ENCODE data around the gene C16orf54.
A peak's percentile ranks its signal among the peaks of the same experiment; 100 is the strongest.
"Not testable (repeated sequence)": the region's sequence is repeated elsewhere in the genome, so short reads cannot be mapped to it uniquely, and the experiment has no call there.

The C16orf54 gene

DNA sequence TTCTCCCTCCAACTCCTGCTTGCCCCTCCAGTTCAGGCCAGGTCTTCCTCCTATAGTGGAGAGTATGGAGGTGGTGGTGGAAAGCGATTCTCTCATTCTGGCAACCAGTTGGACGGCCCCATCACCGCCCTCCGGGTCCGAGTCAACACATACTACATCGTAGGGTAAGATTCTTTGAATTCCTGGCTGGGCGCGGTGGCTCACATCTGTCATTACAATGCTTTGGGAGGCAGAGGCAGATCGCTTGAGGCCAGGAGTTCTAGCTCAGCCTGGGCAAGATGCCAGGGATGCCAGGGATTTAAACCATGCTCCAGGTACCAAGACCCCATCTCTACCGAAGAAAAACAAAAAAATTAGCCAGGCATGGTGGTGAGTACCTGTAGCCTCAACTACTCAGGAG is 33.7 kb upstream of the C16orf54 start:
- DNase-seq (no peak), ATAC-seq (replicated peaks) (no peak)
- Mint-ChIP-seq H3K9me3 (no peaks in the 10 kb centered on the region), H3K4me3 (no peak overlapping the region), H3K27me3 (no peaks in the 10 kb centered on the region), H3K36me3 (ENCODE audit: insufficient read depth) (no peaks in the 10 kb centered on the region), H3K4me1 (ENCODE audit: low read depth in 2 of 2) (peaks cover 0 to 8% of the 10 kb centered on the region in 2 donors), H3K27ac (no peak overlapping the region)

DNA sequence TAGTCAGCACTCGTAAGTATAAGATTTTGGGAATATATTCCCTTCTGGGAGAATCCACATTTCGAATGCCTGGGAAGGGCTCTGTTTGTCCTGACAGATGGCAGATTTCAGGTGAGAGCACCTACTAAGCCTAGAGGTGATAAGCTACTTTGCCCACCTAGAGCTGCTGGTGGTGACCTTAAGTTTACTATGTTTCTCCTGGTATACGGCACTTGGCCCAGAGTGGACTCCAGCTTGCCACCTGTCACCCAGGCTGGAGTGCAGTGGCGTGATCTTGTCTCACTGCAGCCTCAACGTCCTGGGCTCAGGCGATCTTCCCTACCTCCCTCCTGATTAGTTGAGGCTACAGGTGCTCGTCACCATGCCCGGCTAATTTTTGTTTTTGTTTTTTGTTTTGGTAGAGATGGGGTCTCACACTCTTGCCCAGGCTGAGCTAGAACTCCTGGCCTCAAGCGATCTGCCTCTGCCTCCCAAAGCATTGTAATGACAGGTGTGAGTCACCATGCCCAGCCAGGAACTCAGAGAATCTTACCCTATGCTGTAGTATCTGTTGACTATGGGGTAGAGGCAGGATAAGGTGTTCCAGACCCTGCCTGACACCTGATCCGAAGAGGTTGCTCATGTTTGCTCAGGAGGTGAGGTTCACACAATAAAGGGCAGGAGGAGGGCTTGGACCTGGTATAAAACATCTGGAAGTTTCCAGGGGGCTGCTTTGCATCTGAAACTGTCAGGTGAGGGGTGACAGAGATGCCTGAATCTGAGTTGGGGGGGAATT is 32.0 kb upstream of the C16orf54 start, which contains the start of gene ZG16:
TSS of gene ZG16 (plus strand) at position 681 of the 775 bp plus-strand sequence. CDS start 1,011 bp downstream, outside the sequence.
- Mint-ChIP-seq H3K9me3 (no peaks in the 10 kb centered on the region), H3K27me3 (no peaks in the 10 kb centered on the region), H3K36me3 (ENCODE audit: insufficient read depth) (no peaks in the 10 kb centered on the region), H3K27ac (peak within 1 kb of the TSS in 1 of 2 donors; percentile 23), H3K4me1 (ENCODE audit: low read depth in 2 of 2) (peaks cover 0 to 8% of the 10 kb centered on the region in 2 donors), H3K4me3 (no peak within 1 kb of the TSS)
- DNase-seq, result no peak
- no peak for ATAC-seq (replicated peaks)

DNA sequence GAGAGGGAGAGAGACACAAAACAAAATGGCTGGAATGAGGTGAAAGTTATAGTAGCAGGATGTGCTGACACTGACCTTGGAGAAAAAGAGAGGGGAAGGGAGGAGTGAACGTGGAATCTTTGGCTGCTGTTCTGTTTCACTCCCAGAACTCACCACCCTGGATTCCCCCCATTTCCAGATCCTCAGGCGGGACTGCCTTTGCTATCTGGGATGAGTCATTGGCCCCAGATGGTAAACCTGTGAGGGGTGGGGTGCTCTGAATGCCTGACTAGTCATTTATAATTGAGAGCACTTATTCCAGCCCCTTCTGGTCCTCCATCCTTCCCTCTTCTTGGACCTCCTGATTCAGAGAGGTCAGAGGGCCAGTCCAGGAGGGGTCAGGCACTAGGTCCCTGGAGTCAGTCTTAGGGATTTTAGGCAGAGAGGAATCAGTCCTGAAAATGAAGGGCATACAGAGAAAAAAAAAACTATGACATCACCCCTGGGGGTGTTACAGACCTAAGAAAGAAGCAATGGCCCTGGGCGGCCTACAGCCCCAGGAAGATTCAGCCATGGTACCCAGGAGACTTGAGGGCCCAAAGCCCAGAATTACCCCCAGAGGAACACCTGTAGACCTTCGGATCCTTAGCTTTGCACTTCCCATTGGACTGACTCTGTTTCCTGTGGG is 30.1 kb upstream of the C16orf54 start:
- Mint-ChIP-seq H3K4me3 (no peak overlapping the region), H3K27ac (peak overlapping the region in 1 of 2 donors; percentile 13), H3K27me3 (no peaks in the 10 kb centered on the region), H3K4me1 (ENCODE audit: low read depth in 2 of 2) (peaks cover 0 to 6% of the 10 kb centered on the region in 2 donors), H3K36me3 (ENCODE audit: insufficient read depth) (no peaks in the 10 kb centered on the region), H3K9me3 (no peaks in the 10 kb centered on the region)
- ATAC-seq (replicated peaks) (no peak), DNase-seq (no peak)

DNA sequence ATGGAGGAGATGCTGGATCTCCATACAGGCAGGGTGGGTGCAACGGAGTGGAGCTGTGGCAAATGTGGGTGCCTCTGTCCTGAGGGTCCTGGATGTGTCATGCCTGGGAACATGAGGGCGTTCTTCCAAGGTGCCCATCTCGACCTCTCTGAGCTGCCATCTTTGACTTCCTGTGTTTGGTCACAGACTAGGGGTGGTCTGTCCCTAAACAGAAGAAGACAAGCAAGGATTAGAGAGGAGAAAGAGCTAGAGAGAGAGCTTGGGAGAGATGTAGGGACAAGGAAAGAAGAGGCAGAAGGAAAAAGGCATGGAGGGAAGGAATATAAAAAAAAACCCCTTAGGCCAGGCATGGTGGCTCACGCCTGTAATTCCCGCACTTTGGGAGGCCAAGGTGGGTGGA is 28.9 kb upstream of the C16orf54 start:
- no peak for ATAC-seq (replicated peaks)

DNA sequence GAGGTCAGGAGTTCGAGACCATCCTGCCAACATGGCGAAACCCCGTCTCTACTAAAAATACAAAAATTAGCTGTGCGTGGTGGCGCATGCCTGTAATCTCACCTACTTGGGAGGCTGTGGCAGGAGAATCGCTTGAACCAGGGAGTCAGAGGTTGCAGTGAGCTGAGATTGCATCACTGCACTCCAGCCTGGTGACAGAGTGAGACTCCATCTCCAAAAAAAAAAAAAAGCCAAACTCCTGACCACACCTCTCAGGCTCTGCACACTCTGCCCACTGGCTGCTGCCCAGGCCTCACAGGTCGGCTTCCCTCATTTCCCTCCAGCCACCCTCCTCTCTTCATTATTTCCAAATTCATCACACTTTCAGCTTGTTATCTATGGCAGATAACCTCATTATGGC is 26.5 kb upstream of the C16orf54 start:
- not testable (repeated sequence) for H3K27me3 Mint-ChIP-seq; H3K27ac Mint-ChIP-seq; DNase-seq; H3K36me3 Mint-ChIP-seq (ENCODE audit: insufficient read depth); ATAC-seq (replicated peaks); H3K9me3 Mint-ChIP-seq; H3K4me3 Mint-ChIP-seq; H3K4me1 Mint-ChIP-seq (ENCODE audit: low read depth in 2 of 2)

More for the DNA sequence above, 28.9 kb upstream of the C16orf54 start:
- Mint-ChIP-seq H3K4me3 (no peak overlapping the region), H3K27me3 (no peaks in the 10 kb centered on the region), H3K36me3 (ENCODE audit: insufficient read depth) (no peaks in the 10 kb centered on the region), H3K4me1 (ENCODE audit: low read depth in 2 of 2) (peaks cover 0 to 6% of the 10 kb centered on the region in 2 donors), H3K27ac (no peak overlapping the region), H3K9me3 (no peaks in the 10 kb centered on the region)
- DNase-seq, result no peak

DNA sequence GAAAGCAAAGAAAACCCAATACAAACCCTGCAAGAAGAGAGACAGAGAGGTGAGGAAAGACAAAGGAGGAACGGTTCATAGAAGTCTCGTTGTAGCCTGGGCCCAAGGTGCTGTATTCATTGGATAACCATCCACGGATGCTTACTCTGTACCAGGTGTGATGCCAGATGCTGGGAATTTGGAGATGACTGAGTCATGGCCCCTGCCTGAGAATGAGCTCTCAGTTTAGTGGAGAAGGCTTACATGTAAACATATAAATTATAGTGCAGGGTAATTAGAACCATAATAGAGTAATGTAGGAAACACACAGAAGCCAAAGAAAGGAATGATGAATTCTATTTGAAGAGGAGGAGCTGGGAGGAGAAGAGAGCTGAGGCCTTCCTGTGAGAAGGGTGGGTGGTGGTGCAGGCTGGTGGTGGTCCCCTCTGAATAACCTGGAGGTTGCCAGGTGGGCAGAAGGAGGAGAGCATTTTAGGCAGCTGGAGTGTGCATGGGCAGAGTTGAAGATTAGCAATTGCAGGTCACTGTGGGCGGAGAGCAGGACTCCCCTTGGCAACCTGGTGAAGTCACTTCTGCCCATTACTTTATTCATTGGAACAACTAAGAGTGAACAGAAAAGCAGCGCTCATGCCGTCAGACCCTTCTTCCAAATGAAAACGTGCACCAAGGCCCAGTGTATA is 24.6 kb upstream of the C16orf54 start:
- no peak overlapping the region for H3K4me3 Mint-ChIP-seq
- no peaks in the 10 kb centered on the region for H3K27me3 Mint-ChIP-seq

DNA sequence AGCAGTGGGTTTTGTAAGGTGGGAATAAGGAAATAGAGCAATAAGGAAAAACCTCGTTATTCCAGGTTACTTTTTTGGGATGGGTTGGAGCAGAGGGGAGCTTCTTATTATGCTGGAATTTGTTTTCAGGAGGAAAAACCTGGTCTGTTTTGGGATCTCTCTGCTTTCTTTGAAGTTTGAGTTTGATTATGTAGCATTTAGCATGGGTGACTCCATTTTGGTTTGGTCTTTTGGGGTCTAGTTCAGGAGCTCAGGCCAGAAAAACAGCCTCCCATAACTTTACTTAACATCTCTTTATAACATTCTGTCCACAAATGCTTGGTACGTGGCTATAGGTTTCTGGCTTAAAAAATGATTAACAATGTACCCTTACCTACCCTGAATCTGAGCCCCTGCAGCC is 23.7 kb upstream of the C16orf54 start:
- no peak overlapping the region for H3K4me3 Mint-ChIP-seq
- H3K27ac Mint-ChIP-seq, result no peak overlapping the region
- ATAC-seq (replicated peaks) (no peak), DNase-seq (no peak)
- no peaks in the 10 kb centered on the region for H3K9me3 Mint-ChIP-seq
- H3K27me3 Mint-ChIP-seq, result no peaks in the 10 kb centered on the region
- no peaks in the 10 kb centered on the region for H3K36me3 Mint-ChIP-seq (ENCODE audit: insufficient read depth)
- peaks cover 0 to 3% of the 10 kb centered on the region in 2 donors for H3K4me1 Mint-ChIP-seq (ENCODE audit: low read depth in 2 of 2)

More for the DNA sequence above, 24.6 kb upstream of the C16orf54 start:
- no peak overlapping the region for H3K27ac Mint-ChIP-seq
- no peaks in the 10 kb centered on the region for H3K36me3 Mint-ChIP-seq (ENCODE audit: insufficient read depth)
- H3K9me3 Mint-ChIP-seq, result no peaks in the 10 kb centered on the region
- peaks cover 0 to 4% of the 10 kb centered on the region in 2 donors for H3K4me1 Mint-ChIP-seq (ENCODE audit: low read depth in 2 of 2)
- DNase-seq (no peak), ATAC-seq (replicated peaks) (no peak)

DNA sequence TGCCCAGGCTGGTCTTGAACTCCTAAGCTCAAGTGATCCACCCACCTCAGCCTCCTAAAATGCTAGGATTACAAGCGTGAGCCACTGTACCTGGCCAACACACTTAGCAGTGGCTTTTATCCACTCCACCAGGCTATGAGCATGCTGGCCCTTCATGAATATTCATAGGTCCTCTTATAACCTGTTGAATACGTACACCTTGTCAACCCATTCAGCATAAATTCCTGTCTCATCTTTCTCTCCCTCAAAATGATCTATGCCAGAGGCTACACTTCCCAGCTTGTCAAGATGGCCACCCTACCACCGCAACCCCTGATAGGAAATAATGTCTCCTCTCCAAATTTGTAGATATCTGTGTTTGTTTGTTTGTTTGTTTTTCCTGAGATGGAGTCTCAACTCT is 21.3 kb upstream of the C16orf54 start:
- H3K9me3 Mint-ChIP-seq, result no peaks in the 10 kb centered on the region
- no peak overlapping the region for H3K27ac Mint-ChIP-seq
- ATAC-seq (replicated peaks) (no peak), DNase-seq (no peak)
- no peaks in the 10 kb centered on the region for H3K36me3 Mint-ChIP-seq (ENCODE audit: insufficient read depth)
- H3K27me3 Mint-ChIP-seq, result no peaks in the 10 kb centered on the region
- peaks cover 0 to 3% of the 10 kb centered on the region in 2 donors for H3K4me1 Mint-ChIP-seq (ENCODE audit: low read depth in 2 of 2)
- H3K4me3 Mint-ChIP-seq, result no peak overlapping the region

DNA sequence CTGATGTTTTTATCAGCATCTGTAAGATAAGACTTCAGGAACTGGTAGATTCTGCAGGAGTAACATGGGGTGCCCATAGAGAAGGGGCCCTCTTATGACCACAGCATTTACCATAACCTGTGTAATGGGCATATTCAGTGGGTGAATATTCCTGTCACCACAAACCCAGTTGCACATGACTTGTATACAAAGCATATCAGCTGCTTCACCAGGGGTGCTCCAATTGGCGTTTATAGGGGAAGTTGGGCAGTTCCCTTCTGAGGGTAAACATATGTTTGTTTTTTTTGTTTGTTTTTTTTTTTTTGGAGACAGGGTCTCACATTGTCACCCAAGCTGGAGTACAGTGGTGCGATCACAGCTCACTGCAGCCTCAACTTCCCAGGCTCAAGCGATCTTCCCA is 20.8 kb upstream of the C16orf54 start:
- Mint-ChIP-seq H3K27me3 (no peaks in the 10 kb centered on the region), H3K4me3 (no peak overlapping the region), H3K27ac (no peak overlapping the region), H3K9me3 (no peaks in the 10 kb centered on the region), H3K4me1 (ENCODE audit: low read depth in 2 of 2) (peaks cover 0 to 3% of the 10 kb centered on the region in 2 donors), H3K36me3 (ENCODE audit: insufficient read depth) (no peaks in the 10 kb centered on the region)
- ATAC-seq (replicated peaks) (no peak), DNase-seq (no peak)

DNA sequence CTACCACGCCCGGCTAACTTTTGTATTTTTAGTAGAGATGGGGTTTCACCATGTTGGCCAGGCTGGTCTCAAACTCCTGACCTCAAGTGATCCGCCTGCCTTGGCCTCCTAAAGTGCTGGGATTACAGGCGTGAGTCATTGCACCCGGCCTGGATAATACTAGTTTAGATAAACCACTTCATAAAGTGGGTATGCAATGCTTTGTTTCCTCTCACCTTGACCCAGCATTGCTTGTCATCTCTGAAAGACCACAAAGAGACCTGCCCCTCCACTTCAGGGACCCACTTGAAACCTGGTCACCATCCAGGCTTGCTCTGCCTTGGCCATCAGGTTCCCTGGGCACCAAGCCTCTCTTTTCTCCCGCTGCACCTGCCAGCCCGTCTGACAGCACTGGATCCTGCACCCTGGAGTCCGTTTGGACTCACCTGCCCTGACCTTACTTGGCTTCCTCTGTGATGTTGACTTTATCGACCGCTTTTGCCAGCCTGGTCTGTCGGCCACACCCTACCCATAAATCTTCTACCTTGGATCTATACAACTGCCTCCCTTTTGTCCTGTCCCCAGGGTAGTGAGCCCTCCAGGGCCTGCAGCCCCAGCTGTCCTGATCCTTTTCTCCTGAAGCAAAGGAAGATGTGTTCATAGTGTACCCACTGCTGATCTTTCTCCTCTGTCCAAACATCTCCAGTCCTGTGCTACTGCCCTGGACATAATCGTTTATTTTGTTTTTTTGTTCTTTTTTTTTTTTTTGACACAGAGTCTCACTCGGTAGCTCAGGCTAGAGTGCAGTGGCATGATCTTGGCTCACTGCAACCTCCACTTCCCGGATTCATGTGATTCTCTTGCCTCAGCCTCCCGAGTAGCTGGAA is 19.6 kb upstream of the C16orf54 start:
- Mint-ChIP-seq H3K4me3 (no peak overlapping the region), H3K4me1 (ENCODE audit: low read depth in 2 of 2) (peaks cover 0 to 3% of the 10 kb centered on the region in 2 donors), H3K27me3 (no peaks in the 10 kb centered on the region), H3K27ac (no peak overlapping the region), H3K9me3 (no peaks in the 10 kb centered on the region), H3K36me3 (ENCODE audit: insufficient read depth) (no peaks in the 10 kb centered on the region)
- no peak for DNase-seq
- no peak for ATAC-seq (replicated peaks)

DNA sequence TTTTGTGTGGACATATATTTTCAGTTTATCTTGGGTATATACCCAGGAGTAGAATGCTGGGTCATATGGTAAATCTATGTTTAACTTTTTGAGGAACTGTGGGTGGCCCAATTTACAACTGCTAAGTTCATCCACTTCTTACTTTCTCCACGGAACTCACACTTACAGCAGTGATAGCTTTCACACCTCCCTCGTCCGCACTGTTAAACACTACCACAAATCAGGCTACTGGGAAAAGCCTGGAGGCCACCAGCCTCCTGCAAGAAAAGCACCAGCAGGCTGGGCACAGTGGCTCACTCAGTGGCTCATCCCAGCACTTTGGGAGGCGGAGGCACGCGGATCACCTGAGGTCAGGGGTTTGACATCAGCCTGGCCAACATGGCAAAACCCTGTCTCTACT is 17.5 kb upstream of the C16orf54 start:
- no peaks in the 10 kb centered on the region for H3K27me3 Mint-ChIP-seq
- no peaks in the 10 kb centered on the region for H3K9me3 Mint-ChIP-seq
- peaks cover 0 to 4% of the 10 kb centered on the region in 2 donors for H3K4me1 Mint-ChIP-seq (ENCODE audit: low read depth in 2 of 2)
- ATAC-seq (replicated peaks) (no peak), DNase-seq (no peak)
- H3K27ac Mint-ChIP-seq, result no peak overlapping the region
- H3K4me3 Mint-ChIP-seq, result no peak overlapping the region
- no peaks in the 10 kb centered on the region for H3K36me3 Mint-ChIP-seq (ENCODE audit: insufficient read depth)

DNA sequence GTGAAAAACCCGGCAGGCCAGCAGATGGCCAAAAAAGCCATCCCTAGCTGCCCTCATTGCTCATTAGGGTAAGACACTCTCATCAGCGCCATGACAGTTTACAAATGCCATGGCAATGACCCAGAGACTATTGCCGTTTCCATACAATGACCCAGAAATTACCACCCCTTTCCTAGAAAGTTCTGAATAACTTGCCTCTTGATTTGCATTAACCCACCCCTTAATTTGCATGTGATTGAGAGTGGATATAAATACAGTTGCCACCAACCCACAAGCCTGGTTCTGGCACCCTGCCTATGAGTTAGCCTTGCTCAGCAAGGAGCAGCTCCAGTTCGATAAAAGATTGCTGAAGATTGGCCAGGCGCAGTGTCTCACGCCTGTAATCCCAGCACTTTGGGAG is 16.1 kb upstream of the C16orf54 start:
- Mint-ChIP-seq H3K27me3 (no peaks in the 10 kb centered on the region), H3K9me3 (no peaks in the 10 kb centered on the region), H3K4me1 (ENCODE audit: low read depth in 2 of 2) (peaks cover 0 to 4% of the 10 kb centered on the region in 2 donors), H3K36me3 (ENCODE audit: insufficient read depth) (no peaks in the 10 kb centered on the region), H3K4me3 (no peak overlapping the region), H3K27ac (no peak overlapping the region)
- ATAC-seq (replicated peaks) (no peak), DNase-seq (no peak)

DNA sequence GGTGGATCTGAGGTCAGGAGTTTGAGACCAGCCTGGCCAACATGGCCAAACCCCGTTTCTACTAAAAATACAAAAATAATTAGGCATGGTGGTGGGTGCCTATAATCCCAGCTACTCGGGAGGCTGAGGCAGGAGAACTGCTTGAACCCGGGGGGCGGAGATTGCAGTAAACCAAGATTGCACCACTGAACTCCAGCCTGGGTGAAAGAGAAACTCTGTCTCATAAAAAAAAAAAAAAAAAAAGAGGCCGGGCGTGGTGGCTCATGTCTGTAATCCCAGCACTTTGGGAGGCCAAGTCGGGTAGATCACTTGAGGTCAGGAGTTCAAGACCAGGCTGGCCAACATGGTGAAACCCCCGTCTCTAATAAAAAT is 15.5 kb upstream of the C16orf54 start:
- not testable (repeated sequence) for H3K9me3 Mint-ChIP-seq; DNase-seq; H3K27me3 Mint-ChIP-seq; ATAC-seq (replicated peaks); H3K4me3 Mint-ChIP-seq; H3K4me1 Mint-ChIP-seq (ENCODE audit: low read depth in 2 of 2); H3K36me3 Mint-ChIP-seq (ENCODE audit: insufficient read depth)
- H3K27ac Mint-ChIP-seq, result peak overlapping the region in 1 of 2 donors; percentile 76
